Measurements from ENCODE around the gene ATP5PO.
"Not testable (repeated sequence)": the region's sequence is repeated elsewhere in the genome, so short reads cannot be mapped to it uniquely, and the experiment has no call there.

The ATP5PO gene

DNA sequence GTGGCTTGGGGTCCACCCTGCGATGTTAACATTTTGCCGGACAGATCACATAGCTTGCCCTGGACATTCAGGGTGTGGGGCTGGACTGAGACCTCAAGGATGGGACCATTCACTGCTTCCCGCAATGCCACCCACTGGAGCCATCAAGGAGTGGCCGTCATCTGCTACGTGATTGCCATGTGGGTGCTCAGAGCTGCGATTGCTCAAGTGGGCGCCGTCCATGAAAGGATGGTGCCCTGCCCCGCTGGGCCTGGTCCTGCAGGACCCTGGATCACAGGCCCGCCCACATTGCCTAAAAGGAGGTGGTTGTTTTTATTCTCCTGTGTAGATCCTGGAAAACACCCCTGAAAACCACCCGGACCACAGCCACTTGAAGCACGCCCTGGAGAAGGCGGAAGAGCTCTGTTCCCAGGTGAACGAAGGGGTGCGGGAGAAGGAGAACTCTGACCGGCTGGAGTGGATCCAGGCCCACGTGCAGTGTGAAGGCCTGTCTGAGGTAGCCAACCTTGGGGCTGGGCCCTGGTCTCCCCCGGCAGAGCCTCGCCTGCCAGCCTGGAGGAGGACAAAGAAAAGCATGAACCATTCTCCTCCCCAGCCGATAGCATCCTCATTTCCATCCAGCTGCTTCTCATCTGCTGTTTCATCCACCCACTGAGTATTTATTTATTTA, 40.4 kb downstream of the ATP5PO start:
- Histone ChIP-seq H3K4me3 (no peak overlapping the region), H3K27ac (no peak overlapping the region)

DNA sequence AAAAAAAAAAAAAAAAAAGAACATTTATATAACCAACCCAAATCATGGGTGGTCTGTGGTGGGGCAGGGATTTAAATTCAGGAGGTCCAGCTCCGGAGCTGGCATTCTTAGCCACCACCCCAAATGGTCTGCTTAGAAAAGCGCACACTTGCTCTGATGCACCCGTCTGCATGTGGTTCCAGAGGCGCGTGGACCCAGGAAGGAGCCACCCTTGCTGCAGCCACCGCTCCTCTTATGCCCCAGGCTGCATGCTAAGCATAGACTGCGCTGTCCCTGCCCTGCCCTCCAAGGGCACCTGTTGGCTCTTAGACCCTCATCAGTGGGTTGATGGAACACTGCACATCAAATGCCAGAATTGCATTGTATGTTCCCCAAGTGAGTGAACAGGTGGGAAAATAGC, 41.4 kb downstream of the ATP5PO start:
- Histone ChIP-seq H3K27ac (no peak overlapping the region), H3K4me3 (no peak overlapping the region)

DNA sequence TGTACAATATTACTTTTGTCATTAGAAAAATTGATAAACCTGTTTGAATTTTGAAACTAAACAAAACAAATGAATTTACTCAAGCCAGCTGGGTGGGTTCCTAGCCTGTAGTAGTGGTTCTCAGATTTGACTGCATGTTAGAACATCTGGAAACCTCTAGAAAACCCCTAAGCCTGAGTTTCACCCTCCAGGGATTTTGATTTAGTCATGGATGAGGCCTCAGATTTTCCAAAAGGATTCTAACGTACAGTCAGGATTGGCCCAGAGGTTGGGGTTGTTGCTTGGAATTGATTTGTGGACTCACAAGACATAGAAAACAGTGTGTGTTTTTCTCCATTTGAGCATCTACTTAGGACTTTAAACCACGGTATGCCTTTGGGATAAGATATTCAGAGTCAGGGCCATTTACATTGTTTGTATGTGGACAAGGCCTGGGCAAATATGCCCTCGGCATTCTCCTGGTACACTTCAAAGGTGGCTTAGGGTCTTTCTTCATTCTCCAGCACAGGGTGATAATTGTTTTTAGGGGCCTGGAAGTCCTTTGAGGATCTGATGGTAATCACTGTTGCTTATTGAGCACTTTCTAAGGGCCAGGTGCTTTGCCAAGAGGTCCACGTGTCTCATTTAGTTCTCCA, 42.6 kb downstream of the ATP5PO start:
- Histone ChIP-seq H3K27ac (peak overlapping the region in 2 of 21 experiments; percentile 2 to 17), H3K4me3 (no peak overlapping the region)

DNA sequence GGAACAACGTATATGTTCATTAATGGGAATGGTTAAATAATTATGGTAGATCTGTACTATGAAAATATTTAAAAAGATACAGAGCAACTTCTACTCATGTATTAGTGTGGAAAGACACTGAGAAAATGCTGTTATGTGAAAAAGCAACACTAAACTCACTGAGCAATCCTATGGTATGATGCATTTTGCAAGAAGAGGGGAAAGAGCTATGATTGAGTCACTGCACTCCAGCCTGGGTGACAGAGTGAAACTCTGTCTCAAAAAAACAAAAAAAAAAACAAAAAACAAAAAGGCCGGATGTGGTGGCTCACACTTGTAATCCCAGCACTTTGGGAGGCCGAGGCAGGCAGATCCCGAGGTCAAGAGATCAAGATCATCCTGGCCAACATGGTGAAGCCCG, 44.4 kb downstream of the ATP5PO start:
- Histone ChIP-seq H3K27ac (no peak overlapping the region), H3K4me3 (no peak overlapping the region)

DNA sequence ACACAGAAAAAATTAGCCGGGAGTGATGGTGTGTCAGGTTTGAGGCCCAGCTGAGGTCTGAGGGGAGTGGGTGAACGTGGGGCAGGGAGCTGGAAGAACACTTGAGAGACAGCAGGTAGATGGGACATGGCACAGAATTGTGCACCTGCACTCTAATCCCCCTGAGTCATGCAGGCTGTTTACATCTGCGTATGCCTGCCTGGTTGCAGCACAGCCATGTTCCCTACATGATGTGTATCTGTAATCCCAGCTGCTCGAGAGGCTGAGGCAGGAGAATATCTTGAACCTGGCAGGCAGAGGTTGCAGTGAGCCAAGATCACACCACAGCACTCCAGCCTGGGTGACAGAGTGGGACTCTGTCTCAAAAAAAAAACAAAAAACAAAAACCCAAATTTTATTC, 44.8 kb downstream of the ATP5PO start:
- Histone ChIP-seq H3K27ac (no peak overlapping the region), H3K4me3 (no peak overlapping the region)

DNA sequence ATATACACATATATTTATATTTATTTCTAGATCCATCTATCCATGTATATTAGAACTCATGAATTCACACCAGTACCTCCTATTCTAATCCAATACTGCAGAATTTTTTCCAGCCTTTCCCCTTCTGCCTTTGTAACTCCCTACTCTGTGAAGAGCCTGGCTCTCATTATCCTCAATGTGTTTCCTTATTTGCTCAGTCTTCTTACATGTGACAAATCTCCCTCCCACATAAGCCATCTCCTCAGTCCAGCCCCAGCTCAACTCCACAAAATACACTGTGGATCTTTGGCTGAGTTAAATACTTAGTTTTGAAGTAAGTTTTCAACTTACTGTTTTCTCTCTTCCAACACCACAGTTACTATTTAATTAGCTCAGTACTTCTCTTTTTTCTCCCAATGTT, 45.7 kb downstream of the ATP5PO start:
- H3K27ac ChIP-seq: no peak overlapping the region
- no peak overlapping the region for H3K4me3 ChIP-seq

DNA sequence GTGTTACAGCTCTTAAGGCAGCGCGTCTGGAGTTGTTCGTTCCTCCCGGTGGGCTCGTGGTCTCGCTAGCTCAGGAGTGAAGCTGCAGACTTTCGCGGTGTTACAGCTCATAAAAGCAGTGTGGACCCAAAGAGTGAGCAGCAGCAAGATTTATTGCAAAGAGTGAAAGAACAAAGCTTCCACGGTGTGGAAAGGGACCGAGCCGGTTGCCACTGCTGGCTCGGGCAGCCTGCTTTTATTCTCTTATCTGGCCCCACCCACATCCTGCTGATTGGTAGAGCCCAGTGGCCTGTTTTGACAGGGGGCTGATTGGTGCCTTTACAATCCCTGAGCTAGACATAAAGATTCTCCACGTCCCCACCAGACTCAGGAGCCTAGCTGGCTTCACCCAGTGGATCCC, 47.7 kb downstream of the ATP5PO start:
- not testable (repeated sequence) for H3K4me3 ChIP-seq, H3K27ac ChIP-seq

DNA sequence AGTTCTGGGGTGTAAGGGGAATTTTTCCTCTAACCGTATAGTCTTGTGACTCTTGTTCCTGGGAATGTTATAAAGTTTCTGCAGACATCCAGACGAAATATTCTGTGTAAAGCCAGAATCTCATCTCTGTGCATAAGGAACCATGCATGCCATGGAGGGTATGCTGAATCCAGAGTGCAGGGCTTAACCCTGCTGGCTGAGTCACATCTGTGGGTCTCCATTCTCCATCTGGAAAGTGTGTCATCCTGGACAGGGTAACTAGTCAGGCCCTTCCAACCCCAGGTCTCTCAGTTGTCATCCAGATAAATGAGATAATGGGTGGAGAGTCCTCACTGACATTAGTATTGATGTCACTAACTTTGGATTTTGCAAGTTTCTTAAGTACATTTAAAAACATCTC, 48.8 kb downstream of the ATP5PO start:
- peak overlapping the region in 1 of 21 experiments; percentile 26 for H3K27ac ChIP-seq
- H3K4me3 ChIP-seq: no peak overlapping the region

DNA sequence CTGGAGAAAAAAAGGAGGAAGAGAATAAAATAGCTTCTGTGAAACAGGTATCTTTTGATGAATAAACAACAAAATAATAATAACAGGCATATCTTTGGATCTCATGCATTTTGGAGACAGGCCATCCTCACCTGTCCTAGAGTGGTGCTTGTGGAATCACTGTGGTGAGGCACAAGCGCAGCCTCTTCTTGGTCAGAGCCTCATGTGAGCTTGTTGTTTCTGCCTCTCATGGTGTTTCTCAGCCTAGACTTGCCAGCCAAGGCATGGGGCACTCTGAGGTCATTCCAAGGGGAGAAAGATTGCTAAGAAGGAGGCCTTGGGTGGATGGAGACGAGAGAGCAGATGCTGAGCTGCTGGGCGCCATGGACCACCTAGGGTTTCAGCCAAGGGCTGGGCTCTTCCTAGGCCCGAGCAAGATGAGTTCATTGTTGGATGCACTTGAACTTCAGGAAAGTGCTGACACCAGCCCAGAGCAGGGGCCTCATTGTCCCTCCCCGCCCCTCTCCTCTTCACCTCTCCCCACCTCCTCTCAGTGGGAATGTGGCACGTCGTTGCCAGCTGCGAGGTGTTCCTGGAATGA, 49.5 kb downstream of the ATP5PO start:
- Histone ChIP-seq H3K4me3 (no peak overlapping the region), H3K27ac (peak overlapping the region in 1 of 21 experiments; percentile 26)

DNA sequence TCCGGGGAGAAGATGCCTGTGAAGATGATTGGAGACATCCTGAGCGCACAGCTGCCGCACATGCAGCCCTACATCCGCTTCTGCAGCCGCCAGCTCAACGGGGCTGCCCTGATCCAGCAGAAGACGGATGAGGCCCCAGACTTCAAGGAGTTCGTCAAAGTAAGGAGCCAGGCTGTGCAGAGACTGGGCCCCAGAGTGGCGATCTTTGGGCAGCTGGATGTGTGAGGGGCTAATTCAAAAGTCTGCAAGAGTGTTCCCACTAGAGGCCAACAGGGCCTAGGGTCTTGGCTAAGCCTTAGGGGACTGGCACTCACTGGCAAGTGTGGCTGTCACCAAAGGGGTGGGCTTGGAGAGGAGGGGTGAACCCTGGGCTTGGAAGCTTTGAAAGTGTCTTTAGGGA, 50.4 kb downstream of the ATP5PO start:
- no peak overlapping the region for H3K4me3 ChIP-seq
- H3K27ac ChIP-seq: no peak overlapping the region

DNA sequence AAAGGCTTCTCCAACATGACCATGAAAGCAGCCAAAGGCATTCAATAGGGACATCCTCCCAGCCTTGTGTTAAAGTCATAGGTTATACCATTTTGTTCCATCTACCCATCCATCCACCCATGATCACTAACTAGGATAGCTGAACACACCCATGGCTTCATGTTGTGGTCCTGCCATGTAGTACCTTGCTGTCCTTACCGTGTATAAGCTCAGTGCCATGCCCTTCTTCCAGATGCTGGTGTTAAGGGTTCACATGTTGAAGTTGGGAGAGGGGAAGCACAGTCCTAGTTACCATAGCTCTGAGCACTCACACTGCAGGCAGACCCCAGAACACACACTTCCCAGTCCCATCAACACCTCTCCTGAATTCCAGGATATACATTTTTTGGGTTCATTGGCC, 51.5 kb downstream of the ATP5PO start:
- H3K27ac ChIP-seq: no peak overlapping the region
- H3K4me3 ChIP-seq: no peak overlapping the region

DNA sequence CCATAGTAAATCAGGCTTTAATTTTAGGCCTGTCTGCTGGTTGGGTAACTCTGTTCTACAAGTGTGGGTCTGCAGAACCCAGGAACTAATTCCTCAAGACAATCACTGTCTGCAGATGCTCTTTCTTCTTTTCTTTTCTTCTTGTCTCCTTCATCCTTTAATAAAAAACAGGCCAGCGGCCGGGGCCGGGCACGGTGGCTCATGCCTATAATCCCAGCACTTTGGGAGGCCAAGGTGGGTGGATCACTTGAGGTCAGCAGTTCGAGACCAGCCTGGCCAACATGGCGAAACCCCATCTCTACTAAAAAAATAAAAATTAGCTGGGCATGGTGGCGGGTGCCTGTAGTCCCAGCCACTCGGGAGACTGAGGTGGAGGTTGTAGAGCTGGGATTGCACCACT, 52.4 kb downstream of the ATP5PO start:
- not testable (repeated sequence) for H3K4me3 ChIP-seq, H3K27ac ChIP-seq

DNA sequence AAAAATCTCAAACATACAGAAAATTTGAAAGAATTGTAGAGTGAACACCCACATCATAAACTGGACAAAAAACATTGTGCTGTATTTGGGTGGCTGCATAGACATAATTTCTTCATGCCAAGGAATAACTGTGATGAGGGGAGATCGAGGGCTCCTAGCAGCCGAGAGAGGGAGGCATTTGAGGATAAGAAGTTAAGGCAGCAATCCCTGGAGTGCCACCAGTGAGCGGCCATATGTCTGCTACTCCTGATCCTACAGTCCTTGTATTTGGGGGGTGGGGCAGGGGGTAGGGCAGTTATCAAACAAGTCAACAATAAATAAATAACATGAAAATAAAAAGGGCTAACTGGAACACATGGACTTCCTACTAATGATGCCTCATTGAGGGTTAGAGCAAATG, 54.5 kb downstream of the ATP5PO start:
- Histone ChIP-seq H3K4me3 (no peak overlapping the region), H3K27ac (no peak overlapping the region)

DNA sequence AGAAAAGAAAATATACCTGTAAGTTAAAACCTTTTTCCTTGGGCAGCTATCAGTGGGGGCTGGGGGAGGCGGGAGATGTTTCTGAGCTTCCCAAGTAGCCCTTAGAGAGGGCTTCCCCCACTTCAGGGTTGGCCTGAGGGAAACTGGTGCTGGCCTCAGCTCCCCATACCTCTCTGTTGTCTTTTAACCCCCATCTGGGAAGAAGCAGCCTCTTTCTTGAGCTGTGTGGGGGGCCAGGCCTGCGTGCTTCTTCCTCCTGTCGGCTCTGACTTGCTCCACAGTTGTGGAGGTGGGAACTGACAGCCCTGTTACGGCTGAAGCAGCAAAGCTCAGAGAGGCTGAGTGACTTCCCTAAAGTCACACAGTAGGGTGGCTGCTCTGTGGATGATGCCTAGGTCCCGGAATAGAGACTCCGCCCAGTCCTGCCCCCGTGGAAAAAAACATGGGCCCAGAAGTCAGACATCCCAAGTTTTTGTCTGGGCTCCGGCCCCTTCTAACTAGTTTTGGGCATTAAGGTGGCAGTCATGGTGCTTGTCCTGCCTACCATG, 55.2 kb downstream of the ATP5PO start:
- Histone ChIP-seq H3K4me3 (no peak overlapping the region), H3K27ac (no peak overlapping the region)

DNA sequence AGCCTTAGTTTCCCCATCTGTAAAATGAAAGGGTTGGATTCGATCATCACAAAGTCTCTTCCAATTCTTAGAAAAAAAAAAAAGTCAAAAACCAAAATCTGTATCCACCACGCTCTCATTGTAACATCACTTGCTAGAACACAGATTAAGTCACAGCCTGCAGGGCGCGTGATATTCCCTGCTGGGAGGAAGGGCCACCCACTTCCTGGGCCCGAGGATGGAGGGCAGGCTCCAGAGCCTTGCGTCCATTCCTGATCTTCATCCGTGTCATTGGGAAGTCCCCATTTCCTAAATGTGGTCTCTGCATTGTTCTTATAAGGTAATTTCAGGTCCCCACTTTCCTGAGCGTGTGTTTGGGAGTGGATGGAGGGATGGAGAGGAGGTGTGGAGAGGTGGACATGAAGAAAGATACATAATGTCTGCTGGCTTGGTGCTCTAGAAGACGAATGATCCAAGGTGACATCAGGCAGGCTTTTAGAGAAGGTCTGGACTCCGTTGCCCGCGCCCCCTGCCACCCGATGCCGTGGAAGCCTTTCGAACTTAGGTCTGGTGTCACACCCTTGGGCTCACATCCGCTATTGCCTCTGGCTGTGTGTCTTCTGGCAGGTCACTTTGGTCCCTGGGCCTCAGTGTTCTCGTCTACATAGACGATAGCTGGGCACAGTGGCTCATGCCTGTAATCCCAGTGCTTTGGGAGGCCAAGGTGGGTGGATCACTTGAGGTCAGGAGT, 56.1 kb downstream of the ATP5PO start:
- H3K27ac ChIP-seq: no peak overlapping the region

DNA sequence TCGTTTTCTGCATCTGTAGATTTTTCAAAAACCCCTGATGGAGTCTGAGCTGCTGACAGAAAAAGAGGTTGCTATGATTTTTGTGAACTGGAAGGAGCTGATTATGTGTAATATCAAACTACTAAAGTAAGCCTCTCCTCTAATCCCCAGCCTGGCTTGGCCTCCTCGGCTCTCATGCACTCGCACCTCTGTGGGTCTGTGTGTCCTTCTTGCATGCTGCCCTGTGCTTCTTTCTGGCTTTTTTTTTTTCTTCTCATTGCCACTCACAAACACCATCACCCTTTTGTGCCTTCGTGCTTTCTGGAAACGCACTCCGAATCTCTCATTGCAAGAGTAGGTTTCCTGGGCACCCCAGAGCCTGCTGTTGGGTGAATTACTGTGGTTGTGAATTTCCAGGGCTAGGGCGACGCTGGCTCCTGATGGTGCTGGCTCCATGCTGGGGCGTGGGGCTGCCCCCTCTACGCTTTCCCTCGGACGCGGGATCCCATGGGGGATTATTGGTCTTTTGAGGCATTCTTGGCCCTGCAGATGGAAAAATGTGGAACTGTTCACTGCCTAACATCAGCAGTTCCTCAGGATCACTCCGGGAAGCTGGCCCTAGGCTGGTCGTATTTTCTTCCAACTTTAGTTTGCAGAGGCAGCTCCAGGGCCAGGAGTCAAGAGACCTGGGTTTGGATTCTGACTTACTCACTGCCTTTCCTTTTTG, 56.8 kb downstream of the ATP5PO start:
- H3K27ac ChIP-seq: no peak overlapping the region
- no peak overlapping the region for H3K4me3 ChIP-seq

More for the DNA sequence above, 56.1 kb downstream of the ATP5PO start:
- H3K4me3 ChIP-seq: no peak overlapping the region

DNA sequence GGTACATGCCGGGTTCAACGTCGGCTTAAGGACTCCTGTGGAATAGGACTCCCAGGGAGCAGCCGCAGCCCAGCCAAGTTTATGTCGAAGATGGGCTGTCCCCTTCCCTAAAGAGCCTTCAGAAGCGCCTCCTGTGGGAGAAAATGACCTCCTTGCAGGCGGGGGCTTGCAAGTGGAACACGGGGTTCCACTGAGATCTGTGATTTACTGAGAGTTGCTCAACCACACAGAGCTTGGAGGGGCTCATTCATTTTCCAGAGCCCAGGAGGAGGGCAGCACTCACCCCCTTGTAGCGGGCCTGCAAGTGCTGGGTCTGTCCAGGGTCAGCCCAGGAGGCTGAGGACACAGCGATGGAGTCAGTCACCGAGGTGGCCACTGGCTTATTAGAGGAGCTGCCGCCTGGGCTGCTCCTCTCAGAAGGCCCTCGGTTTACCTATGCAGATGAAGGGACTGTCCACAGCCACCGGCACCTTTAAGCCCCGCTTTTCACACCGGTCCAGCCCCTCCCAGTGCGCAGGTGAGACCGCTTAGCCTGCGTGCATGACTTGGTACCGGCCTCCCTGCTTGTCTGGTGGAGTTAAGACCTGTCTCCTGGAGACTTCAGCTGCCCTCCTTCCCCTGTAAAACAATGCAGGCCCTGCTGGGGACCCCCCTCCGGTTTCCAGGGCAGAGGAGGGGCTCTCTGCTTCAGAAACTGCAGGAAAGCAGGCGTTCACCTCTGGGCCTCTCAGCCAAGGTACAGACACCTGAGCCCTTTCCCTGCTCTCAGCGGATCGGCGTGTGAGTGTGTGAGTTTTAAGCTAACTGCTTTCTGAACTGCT, 57.5 kb downstream of the ATP5PO start:
- no peak overlapping the region for H3K27ac ChIP-seq
- H3K4me3 ChIP-seq: no peak overlapping the region

DNA sequence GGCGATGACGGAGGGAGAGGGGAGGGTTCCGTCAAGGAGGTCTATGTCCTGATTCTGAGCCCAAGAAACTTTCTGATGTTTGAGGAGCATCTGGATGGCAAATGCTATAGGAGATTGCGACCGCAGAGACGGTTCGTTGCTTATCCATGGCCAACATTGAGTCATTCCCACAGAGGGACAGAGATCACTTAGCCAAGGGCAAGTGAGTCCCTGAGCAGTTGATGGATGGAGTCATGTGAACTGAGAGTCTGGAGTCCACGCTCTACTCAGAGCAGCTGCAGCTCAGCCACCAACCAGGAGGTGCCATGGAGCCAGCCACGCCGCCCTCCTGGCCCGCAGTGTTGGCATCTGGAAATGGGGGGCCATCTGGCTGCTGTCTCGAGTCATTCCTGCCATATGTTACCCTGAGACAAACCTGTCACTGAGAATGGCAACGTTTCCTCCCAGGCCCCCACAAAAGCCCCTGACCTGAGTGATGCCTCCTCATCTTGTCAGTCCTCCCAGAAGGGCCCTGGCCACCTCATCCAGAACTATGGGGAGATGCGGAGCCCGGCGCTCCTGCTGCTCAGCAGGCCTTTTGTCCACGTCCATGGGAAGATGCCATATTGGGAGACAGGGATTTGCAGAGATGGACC, 58.6 kb downstream of the ATP5PO start:
- H3K4me3 ChIP-seq: no peak overlapping the region

DNA sequence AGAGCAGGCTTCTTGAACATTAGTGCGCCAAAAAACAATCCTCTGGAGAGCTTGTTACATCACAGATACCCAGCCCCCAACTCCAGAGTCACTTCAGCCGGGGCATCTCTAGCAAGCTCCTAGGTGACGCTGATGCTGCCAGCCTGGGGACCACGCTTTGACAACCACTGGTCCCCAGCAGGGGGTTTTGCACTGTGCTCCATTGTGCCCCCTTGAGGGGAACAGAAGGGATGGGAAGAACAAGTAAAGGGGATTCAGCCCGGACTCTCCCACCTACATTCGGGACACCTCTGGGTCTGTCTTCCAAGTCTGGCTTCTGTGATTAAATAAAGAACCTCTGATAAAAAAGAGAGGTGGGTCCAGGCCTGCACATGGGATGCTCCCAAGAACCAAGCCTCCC, 60.4 kb downstream of the ATP5PO start:
- H3K4me3 ChIP-seq: no peak overlapping the region
- no peak overlapping the region for H3K27ac ChIP-seq

More for the DNA sequence above, 58.6 kb downstream of the ATP5PO start:
- H3K27ac ChIP-seq: no peak overlapping the region
